ENCODE data around the gene IFT27.

The IFT27 gene

DNA sequence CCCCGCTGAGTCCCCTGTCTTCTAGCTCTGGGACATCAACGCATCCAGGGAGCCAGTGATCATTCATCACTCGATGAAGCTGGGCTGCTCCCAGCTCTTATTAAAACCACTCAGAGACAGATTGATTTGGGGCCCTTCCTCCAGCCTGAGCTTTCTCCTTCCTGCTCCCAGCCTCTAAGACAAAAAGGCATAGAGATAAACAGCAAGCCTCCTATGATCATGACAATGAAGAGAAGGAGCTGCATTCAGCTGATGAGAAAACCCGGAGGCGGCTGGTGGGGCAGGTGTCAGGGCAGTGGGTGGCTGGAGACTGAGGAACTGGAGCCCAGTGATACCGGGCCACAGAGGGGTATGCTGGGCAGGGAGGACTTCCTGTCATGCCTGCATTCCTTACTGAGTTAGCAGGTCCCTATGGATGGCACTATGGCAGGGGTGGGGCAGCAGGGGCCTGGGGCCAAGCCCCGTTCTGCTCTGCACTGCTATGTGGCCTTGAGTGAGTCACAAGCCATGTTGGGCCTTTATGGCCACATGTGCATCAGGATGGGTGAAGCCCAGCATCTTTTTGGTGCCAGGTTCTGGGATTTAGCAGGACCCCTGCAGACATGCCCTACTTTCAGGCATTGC lies 20.7 kb upstream of the IFT27 start:
- DNase-seq, result no peak

DNA sequence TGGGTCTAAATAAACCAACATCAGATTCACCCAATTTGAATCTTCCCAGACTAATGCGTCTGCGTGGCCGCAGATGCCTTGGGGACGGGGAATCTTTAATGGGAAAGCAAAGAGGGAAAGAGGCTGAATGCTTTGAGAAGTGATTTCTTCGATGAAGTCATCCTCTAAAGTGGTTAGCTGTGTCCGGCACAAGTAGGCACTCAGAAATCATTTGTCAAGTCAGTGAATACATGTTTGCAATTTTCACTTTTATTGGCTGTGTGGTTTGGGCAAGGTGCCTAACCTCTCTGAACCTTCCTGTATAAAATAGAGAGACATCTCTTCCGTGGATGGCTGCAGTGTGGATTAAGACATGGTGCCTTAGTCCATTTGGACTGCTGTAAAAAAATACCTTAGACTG lies 19.7 kb upstream of the IFT27 start:
- no peak for DNase-seq

DNA sequence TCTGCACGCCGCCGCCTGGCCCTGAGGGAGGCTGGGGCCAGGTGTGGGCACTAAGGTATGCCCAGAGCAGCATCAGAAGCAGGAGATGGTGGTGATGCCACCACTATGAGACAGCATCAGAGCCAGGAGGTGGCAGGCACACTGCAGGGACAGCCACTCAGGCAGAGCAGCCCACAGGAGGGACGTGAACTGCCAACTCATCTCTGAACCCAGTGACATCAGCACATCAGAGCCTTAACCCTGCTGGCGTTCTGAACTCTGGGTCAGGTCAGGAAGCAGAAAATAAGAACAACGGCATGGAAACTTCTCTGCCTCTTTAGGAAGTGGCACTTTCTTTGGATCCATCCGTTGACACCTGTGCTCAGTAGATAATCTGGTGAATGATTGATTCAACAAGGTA lies 14.7 kb upstream of the IFT27 start:
- DNase-seq, result no peak

DNA sequence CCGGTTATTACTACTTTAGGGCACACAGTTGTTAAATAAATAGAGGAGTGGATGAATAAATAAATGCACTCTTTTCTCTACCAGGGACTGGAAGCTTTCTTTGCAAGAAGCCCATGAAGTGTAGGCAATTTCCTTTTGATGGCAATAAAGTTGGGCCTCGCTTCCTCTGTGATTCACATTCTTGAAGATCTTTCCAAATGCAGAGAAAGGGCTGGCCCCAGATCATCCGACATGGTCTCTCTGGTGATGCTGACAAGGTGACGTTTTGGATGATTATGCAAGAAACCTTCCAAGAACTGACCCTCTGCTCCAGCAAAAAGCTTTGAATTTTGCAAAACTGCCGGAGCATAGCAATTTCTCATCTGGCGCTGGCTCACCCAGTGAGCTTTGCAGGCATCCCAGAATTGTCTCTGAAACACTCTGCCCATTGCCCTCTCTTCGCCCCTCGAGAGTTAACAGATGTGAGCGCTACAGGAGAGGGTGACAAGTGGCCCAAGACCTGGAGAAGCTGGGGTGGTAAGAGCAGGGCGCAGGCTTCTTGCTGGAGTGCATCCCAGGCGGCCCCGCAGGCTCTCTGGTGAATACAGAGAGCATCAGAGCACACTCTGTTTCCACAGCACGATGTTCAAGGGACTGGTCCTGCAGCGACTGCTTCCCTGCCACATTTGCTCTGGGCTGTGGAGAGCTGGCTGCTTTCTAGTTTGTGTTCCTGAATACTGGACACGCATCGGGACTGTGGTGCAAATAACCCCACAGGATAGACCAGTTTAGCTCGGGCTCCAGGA lies 11.5 kb upstream of the IFT27 start:
- no peak for DNase-seq

DNA sequence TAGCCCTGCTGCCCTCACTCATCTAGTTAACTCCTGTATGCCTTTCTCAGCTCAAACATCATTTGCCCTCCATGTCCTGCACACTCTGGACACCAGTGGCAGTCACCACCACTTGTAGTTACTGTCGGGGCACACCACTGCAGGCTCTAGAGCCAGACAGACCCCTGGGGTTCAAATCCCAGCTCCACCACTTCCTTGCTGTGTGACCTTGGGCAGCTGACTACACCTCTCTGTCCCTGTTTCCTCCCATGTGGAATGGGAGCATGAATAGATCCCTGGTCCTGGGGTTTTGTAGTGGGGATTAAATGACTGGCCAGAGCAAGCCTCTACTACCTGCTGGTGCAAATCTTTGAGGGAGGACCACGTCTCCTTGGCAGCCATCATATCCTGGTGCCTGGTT lies 7.8 kb upstream of the IFT27 start:
- DNase-seq, result no peak

DNA sequence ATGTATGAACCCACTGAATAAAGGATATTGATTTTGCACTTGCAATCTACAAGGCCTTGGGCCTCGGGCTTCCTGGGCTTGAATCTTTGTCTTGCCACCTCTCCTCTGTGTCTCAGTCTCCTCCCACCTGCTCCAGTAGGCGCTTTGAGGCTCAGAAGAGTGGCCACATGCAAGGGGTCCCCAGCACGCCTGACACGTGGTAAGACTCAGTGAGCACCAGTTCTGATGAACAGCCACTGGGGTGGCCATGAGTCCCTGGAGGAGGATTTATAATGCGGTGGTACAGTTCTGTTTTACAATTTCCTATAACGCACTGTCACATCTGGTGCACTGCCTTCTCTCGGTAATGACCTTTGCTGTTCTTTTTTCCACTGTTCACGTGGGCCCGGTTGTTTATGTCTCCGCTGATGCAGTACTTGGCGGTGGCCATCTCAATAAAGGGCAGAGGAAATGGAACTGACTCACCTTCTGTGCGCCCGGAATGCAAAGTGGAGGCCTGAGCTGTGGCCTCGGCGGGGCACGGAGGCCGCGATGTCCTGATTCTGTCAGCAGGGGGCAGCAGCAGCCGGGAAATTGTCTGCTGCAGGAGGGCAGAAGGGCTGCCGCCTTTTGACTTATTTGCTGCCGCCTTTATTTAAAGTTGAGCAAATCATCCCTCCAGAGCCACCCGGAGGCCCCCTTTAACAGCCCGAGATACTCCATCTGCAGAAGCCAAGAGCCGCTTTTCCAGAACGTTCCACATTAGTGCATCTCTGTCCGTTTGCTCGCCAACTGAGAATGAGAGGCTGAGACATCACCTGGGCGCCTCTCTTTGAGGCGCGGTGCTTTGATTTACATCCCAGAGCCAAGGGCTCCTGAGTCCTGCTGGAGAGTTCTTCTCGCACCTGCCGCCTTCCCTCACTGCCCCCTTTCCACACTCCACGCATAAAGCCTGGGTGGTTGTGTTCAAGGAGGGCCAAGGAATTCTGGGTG lies 6.0 kb upstream of the IFT27 start:
- DNase-seq, result peak; percentile 83

DNA sequence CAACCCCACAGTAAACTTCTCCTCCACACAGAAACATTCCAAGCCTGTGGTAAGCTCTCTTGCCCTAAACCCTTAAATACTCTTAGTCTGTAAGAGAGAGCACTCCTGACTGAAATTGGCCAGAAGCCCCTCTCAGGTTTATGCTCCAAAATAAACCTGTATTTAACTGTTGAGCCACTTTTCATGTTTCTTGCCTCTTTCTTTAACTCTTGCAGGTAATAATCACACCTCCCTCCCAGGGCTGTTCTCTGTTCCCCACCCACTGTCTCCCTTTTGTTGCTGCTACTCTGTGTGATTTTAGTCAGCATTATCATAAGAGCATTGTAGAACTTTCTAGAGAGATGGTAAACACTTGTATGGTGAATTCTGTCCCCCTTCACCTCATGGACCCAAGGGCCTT lies 2.1 kb upstream of the IFT27 start:
- no peak for DNase-seq

DNA sequence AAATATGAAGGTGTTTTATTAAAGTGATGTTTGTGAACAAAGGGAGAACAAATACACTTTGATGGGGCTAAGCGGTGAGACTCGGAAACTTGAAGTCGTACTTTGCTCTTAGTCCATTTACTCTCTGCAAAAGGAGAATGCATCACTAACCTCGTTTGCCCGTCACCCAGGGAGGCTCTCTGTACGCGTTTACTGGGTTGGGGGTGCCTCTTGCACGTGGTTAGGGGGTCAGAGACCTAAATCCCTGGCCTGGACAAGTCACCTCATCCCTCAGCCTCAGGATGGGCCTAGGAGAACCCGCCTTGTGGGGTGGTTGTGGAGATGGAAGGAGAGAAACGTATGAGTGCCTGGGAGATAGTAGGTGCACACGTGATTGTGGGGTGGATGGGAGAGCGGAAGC lies 803 bp upstream of the IFT27 start:
- DNase-seq, result no peak

DNA sequence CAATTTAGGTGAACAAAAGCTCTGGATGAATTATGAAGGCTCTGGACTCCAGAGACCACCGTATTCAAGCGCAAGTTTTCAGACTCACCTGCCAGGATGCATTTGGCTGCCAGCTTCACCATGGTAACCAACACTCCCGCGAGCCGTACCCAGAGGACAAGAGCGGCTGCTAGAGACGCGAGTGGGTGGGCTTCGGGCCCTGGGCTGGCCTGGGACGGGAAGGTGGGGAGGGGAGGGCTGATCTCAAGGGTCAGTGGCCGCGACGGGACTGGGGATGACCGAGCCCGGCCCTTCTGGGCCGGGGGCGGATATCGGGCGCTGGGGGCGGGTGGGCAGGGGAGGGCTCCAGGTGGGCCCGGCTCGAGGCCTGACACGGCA lies 344 bp downstream of the IFT27 start:
- peak; percentile 53 for DNase-seq

DNA sequence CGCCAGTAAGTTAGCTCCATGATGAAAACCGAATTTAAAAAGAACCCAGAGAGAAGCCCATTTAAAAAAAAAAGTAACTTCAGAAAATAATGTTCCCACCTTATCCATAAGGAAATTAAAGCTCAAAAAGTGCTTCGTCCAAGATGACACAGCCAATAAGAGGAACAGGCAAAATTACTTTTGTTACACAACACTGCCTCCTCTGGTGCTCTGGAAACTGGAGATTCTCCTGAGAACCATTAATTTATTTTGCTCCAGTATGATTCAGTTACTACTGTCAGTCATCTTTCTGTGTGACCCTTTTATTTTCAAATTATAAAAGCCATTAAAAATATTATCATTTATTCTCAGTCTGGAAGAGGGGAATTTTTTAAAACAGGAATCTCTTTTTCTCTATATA lies 2.0 kb downstream of the IFT27 start:
- no peak for DNase-seq

DNA sequence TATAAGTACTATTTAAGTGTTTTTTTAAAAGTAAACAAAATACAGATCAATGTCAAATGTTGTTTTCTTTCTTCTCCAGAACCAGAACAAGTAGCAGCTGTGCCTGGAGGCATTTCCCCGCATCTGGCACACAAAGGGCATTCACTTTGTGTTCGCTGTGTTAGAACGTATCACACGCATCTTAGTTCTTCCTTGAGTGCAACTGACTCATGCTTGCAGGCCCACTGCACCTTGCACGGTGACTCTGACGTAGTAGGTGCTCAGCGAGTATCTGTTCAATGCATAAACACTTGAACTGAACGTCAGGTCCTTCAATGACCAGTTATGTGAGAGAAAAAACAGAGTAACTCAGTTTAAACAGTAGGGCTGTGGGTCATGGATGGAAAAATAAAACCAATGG lies 3.5 kb downstream of the IFT27 start:
- DNase-seq, result no peak

DNA sequence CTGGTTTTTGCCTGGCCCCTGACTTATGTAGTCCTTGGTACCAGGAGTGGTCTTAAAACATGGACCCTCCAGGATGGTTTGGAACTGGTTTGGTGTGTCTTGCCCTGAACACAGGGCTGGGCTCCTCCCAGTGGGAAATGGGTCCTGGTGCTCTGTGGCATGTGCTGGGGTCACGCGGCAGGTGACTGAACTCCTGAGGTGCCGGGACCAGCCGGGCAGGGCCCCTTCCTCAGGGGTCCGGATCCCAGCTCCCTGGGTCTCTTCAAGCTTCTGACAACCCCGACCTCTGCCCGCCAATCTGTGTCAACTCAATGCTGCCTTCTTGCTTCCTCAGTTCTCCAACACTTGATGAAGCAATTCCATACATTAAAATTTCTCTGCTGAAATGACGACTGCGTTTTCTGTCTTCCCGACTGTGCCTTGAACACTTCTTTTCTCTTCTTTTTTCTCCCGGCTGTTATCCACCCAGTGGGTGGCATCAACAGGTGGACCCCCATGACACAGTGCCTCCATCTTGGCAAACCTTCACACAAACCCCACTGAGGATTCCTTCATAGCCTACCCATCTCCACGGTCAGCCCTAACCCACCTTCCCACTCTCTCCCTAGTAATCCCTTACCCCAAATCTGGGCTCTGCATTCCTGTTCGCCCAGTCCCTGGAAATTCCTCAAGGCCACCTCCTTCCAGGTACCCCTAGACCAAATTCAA lies 4.4 kb downstream of the IFT27 start:
- DNase-seq, result no peak

DNA sequence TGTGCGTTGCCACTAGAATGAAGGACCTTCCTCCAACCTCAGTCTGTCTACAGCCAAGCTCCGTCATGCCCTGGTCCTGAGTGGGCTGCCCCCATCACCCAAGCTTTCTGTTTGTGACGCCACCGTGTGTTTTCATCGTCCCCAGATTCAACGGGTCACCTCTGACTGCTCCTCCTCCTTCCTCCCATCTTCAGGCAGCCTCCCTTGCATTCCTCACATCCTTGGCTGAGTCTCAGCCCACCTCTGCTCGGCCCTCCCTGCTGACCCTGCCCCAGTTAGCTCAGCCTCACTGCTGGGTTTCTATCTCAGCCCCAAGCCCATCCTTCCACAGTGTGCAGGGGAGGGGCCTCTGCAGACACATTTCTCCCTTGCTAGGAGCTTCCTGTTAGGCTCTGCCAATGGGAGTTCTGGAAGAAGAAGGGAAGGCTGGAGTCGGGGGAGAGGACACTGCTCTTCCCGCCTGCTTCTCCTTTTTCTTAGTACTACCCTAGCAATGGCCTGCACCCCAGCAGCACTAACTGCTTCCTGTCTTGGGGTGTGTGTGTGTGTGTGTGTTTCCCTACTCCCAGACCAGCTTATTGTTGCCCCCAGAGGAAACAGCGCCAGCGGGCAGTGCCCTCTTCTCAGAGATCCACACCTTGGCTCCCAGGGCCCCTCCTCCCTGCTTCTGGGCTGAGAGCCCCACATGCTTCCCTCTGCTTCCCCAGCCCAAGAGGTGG lies 5.2 kb downstream of the IFT27 start:
- DNase-seq, result no peak

DNA sequence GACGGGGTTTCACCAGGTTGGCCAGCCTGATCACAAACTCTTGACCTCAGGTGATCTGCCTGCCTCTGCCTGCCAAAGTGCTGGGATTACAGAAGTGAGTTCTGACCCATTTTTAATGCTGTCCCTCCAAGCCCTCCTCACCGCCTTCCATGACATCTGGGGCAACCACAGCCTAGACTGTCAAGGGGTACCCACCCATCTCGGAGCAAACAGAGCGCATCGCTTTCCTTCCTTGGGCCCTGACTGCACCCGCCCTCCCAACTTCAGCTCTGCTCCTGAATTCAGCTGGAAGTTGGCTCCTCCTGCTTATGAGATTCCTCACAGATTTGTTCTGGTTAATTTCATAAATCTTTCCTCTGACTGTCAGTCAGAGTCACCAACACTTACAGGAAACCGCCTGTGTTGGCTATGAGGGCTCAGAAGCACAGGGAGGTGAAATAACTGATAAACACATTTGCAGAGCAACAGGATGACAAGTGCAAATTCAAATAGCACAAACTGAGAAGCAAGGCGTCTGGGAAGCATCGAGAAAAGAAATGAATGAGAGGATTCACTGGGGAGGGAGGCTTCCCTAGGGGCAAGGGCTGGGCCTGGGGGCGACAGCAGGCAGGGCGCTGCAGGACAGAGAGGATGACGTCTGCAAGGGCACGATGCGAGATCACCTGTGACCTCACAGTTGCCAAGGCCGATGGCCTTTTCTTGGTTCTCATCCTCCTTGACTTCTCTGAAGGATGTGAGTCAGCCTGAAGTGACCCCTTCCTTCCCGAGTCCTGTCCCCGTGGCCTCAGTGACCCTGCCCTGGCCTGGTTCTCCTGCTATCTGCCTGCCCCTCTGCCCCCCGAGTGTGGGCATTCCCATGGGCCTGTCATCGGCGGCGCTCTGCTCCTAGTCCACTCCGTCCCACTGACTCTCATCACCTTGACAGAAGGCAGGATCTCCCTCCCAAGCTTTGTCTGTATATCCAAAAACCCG lies 6.1 kb downstream of the IFT27 start:
- DNase-seq, result no peak

DNA sequence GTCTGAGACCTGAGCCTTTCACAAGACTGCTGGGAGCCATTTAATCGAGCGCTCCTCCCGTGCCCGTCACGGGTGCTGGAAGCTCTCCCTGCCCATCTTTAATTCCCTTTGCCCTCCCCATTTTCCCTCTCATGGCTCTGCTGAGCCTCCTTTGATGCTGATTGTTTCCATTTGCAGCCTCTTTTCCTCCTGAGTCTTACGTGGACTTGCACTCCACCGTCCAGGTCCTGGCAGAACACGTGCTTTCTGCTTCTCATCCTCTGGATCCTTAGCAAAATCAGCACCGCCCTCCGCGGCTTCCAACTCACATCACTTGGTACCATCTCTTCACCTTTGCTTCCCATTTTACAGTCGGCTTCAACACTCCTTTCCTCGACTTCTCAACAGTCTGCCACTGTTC lies 7.3 kb downstream of the IFT27 start:
- DNase-seq, result no peak

DNA sequence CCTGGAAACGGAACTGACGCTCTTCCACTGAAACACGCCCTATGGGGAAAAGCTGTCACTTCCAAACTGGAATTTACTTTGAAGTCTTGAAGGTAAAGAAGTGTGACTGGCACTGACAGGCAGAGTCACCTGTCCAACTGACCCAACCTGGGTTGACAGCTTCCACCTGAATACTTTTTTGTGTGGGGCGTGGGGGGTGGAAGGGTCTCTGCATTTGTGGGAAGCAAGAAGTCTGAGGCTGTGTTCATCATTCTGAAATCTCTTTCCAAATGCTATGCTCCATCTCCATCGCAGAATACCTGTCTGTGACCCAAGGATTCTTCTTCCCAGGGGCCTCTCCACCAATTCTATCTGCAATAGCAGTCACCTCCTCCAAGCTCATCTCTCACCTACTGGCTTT lies 7.8 kb downstream of the IFT27 start:
- no peak for DNase-seq

DNA sequence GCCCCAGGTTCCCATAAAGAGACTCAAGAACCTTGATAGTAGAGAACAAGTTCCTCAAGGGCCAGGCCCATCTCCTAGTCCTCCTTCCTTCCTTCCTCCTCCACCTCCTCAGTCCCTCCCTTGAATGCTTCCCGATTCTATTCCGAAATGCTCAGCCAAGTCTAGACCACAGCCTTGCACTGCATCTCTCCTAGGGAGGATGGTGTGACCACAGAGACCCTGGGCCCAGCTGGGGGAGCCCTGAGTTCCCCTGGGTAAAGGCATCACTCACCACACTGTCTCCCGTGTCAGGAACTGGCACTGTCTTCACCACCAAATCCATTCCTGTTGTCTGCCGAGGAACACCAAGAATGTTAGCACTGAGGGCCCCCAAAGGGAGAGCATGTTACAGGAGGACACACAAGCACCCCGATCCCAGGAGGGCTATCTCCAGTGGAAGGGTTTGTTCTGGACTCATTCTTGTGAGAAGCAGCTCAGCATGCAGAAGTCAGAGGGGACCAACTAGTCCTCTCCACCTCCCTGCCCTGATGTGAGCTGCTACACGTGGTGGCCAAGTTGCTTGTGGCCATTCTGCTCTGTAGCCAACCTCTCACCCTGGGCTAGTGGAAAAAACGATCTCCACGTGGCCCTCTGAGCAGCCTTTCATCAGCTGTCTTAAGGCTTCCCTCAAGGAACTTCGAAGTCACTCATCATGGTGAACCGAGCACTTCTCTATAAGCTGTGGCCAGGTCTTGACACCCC lies 8.7 kb downstream of the IFT27 start:
- DNase-seq, result no peak

DNA sequence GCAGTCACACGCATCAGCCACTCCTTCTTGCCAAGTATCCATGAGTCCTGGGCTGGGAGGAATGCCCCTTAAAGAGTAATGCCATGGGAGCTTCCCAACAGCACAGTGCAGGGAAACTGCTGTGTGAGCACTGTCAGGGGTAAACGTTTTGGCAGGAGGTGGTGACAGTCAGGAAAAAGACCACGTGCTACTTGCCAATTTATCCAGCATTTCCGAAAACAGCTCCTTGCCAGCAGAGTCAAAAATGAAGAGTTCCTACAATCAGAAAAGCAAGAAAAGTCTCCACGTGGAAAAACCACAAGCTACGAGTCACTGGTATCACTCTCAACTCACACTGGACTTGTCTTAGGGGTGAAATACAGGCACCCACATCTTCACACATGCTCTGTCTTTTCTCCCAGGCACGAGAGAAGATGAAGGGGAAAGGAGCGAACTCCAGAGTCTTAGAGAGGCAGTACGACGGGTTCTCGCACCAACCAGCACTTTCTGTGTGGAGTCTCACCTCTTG lies 9.9 kb downstream of the IFT27 start:
- no peak for DNase-seq

DNA sequence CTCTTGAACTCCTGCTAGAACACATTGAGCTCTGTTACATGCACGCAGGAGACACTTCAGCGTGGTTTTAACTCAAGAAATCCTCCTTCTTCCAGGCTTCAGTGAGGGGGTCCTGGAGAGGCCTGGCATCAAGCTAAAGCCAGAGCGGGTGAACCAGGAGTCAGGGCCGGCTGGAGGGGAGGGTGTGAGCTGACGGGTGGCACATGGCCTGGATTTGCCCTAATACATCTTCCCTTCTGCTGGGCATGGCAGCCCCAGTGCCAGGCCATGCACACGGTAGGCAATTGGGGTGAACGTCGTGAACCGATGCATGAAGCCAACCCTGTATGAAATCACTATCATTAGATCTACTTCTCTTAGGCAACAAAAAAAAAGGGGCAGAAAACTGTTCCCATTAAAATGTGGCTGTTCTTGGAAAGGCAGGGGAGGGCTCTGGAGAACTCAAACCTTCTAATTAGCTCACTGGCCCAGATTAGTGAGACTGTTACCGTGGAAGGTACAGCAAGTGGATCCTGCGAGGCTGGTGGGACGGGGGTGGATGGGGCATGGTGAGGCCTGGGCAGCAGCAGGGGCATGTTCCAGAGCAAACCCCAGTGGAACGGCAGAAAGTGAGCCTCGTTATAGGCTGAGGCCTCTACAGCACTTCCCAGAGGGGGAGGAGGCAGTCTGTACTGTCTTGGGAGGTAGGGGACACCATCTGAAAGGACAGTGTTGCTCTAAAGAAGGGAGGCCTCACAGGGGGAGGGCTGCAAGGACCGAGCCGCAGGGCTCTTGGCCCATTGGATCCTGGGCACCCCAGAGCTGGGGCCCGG lies 10.6 kb downstream of the IFT27 start:
- no peak for DNase-seq

Measured in CD4-positive, alpha-beta T cell treated with Interleukin-15 for 1 hour (primary cell).